PC-9 (cell line): ENCODE measurements around the gene KRT8. TPM values are rescaled to one million over a fixed set of nuclear protein-coding genes. Genes with fewer than 3 reads are reported as not detected.

Experiments
- BruUV-seq: library from RNA; stranded (reverse); fragments of 400-500 nt; replicated peaks from 2 replicates; lab custom pipeline; 2021; lab: Mats Ljungman, UMichigan
- CTCF ChIA-PET: fragments of 300-600 bp; sonication (Branson Sonifier 250); formaldehyde crosslinking; loops from one replicate; lab custom pipeline; 2022; ENCODE audit warnings: antibody characterized with exemption; lab: Charles Lee
- POLR2A ChIA-PET: fragments of 300-600 bp; sonication (Branson Sonifier 250); formaldehyde crosslinking; loops from one replicate; lab custom pipeline; 2022; ENCODE audit warnings: antibody characterized with exemption; ENCODE audit not compliant: unreplicated experiment; lab: Charles Lee
- DNase-seq, 2 experiments: peaks; one replicate each; pipeline versions ENCODE4 v3.0.0 to v3.0.0-alpha.2; 2015 to 2022; ENCODE audit warnings: mixed read lengths in 1 of 2
- H2AFZ ChIP-seq: fragments of 200-600 bp; sonication (generic); 2 replicates; pipeline ENCODE4 v1.8.1; 2017; ENCODE audit warnings: antibody characterized with exemption
- H3F3A ChIP-seq: fragments of 200-600 bp; sonication (generic); 2 replicates; pipeline ENCODE4 v1.8.1; 2017; ENCODE audit warnings: antibody characterized with exemption, mild to moderate bottlenecking, low read depth; ENCODE audit not compliant: insufficient read depth
- H3K27ac ChIP-seq: fragments of 200-600 bp; sonication (generic); 2 replicates; pipeline ENCODE4 v1.6.1; 2016; ENCODE audit warnings: mixed run types
- H3K27me3 ChIP-seq: fragments of 200-600 bp; sonication (generic); 2 replicates; pipeline ENCODE4 v1.6.1; 2016; ENCODE audit warnings: low read depth, mixed run types; ENCODE audit not compliant: insufficient read depth
- H3K36me3 ChIP-seq: fragments of 200-600 bp; sonication (generic); 2 replicates; pipeline ENCODE4 v1.6.1; 2016; ENCODE audit warnings: low read depth, mixed run types
- H3K4me1 ChIP-seq: fragments of 200-600 bp; sonication (generic); replicated peaks from 2 replicates; pipeline ENCODE4 v1.6.1; 2016; ENCODE audit warnings: mixed run types; ENCODE audit not compliant: insufficient read depth
- H3K4me2 ChIP-seq: fragments of 200-600 bp; sonication (generic); 2 replicates; pipeline ENCODE4 v1.6.1; 2017; ENCODE audit warnings: mixed run types
- H3K4me3 ChIP-seq: fragments of 200-600 bp; sonication (generic); 2 replicates; pipeline ENCODE4 v1.6.1; 2016; ENCODE audit warnings: mixed run types
- H3K79me2 ChIP-seq: fragments of 200-600 bp; sonication (generic); 2 replicates; pipeline ENCODE4 v1.6.1; 2017; ENCODE audit warnings: low read depth, mixed run types
- H3K9me2 ChIP-seq: fragments of 200-600 bp; sonication (generic); 2 replicates; pipeline ENCODE4 v1.8.1; 2017; ENCODE audit warnings: mild to moderate bottlenecking; ENCODE audit not compliant: insufficient read depth
- H3K9me3 ChIP-seq: fragments of 200-600 bp; sonication (generic); 2 replicates; pipeline ENCODE4 v1.8.1; 2016; ENCODE audit warnings: low read depth; ENCODE audit not compliant: insufficient read depth
- H4K20me1 ChIP-seq: fragments of 200-600 bp; sonication (generic); 2 replicates; pipeline ENCODE4 v1.8.1; 2017; ENCODE audit not compliant: insufficient read depth
- EZH2 ChIP-seq: fragments of 200-600 bp; sonication (generic); IDR thresholded peaks from 2 replicates; pipeline ENCODE4 v1.8.0; 2017; ENCODE audit warnings: antibody characterized with exemption, low read depth
- intact Hi-C: fragments of 100-400 bp; cut with micrococcal nuclease; formaldehyde crosslinking; loops from one replicate; pipeline ENCODE4 v1.10.0; 2022; ENCODE audit not compliant: unreplicated experiment
- total RNA-seq: library from RNA; stranded (reverse); gene quantifications from 2 replicates; pipeline ENCODE4 v1.2.3, GENCODE V29; 2021
- TF ChIP-seq, protein P1 (sequence below): fragments of 200-600 bp; sonication (generic); conservative IDR thresholded peaks from 2 replicates; pipeline ENCODE4 v1.6.1; 2017; ENCODE audit warnings: mixed run types, antibody characterized with exemption, mild to moderate bottlenecking, moderate library complexity

The KRT8 gene
- total RNA-seq, 1 experiment from 2014 or later, result 2,962 TPM

DNA sequence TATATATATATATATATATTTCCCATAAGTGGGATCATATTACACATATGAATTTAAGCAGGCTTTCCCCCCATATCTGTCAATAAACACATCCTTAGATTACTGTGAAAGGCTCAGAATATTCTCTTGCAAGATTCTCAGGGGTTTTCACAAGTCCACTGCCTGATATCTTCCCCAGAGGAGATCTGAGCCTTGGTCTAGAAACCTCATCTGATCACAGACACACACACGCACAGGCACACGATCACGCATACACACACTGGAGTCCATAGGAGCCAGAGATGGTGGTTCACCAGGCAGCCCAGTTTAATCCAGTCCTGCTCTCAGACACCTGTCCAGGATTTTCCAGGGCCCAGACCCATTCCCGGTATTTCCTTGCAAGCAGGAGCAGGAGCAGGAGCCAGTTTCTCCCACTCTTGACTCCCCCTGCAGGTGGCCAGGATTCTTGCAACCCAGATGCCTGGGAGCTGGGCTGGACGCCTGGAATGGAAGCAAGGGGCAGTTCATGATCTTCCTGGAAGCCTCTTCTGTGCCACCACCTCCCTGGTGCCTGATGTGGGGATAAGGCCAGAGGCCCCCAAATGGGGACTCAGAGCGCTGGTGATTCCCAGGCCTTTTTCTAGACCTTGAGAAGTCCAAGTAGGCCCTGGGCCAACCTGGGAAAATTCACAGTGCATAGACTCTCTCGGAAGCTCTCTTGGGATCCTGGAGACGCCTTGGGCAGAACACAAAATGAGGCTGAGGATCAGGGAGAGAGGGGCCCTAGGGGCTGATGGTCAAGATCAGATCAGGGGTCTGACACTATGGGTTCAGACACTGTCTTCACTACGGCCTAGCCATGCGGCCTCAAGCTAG lies 39.6 kb downstream of the KRT8 start:
- TF ChIP-seq, protein P1, sequence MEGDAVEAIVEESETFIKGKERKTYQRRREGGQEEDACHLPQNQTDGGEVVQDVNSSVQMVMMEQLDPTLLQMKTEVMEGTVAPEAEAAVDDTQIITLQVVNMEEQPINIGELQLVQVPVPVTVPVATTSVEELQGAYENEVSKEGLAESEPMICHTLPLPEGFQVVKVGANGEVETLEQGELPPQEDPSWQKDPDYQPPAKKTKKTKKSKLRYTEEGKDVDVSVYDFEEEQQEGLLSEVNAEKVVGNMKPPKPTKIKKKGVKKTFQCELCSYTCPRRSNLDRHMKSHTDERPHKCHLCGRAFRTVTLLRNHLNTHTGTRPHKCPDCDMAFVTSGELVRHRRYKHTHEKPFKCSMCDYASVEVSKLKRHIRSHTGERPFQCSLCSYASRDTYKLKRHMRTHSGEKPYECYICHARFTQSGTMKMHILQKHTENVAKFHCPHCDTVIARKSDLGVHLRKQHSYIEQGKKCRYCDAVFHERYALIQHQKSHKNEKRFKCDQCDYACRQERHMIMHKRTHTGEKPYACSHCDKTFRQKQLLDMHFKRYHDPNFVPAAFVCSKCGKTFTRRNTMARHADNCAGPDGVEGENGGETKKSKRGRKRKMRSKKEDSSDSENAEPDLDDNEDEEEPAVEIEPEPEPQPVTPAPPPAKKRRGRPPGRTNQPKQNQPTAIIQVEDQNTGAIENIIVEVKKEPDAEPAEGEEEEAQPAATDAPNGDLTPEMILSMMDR, result peak; percentile 93
- no peak for TF ChIP-seq EZH2
- Histone ChIP-seq H3K27me3 (no peaks in the 10 kb centered on the region), H3K4me1 (peaks cover 30% of the 10 kb centered on the region), H3K9me2 (no peaks in the 10 kb centered on the region), H4K20me1 (no peaks in the 10 kb centered on the region), H3K4me2 (no peak overlapping the region), H3F3A (peaks cover 25% of the 10 kb centered on the region), H3K9me3 (no peaks in the 10 kb centered on the region), H3K4me3 (no peak overlapping the region), H3K79me2 (no peaks in the 10 kb centered on the region), H2AFZ (no peak overlapping the region), H3K27ac (no peak overlapping the region), H3K36me3 (no peaks in the 10 kb centered on the region)
- ChIA-PET POLR2A (no interaction called here), CTCF (interaction anchor here (0.5 to 1.2 kb wide), 5 partner anchors 13 to 587 kb away, joined by 3 to 8 read pairs (median 5); no protein-coding TSS in a partner anchor)
- BruUV-seq, result no TSS peak
- intact Hi-C loops, result loop anchor here (5.0 kb wide), 1 partner anchor 123 kb away; no protein-coding TSS in a partner anchor
- DNase-seq, result peak; percentile 64 to 70

- no peak for TF ChIP-seq EZH2
- TF ChIP-seq, protein P1, result no peak
- Histone ChIP-seq H3K27ac (0 out of 2 replicates have a peak overlapping the region, but pooled peaks have one; percentile 29), H2AFZ (no peak overlapping the region), H3K36me3 (no peaks in the 10 kb centered on the region), H3K4me1 (peaks cover 47% of the 10 kb centered on the region), H3K27me3 (no peaks in the 10 kb centered on the region), H3K4me2 (no peak overlapping the region), H3K9me3 (no peaks in the 10 kb centered on the region), H3K79me2 (no peaks in the 10 kb centered on the region), H3F3A (peaks cover 31% of the 10 kb centered on the region; the same call in 1 of the 2 replicates), H3K4me3 (no peak overlapping the region), H3K9me2 (no peaks in the 10 kb centered on the region), H4K20me1 (no peaks in the 10 kb centered on the region)
- no TSS peak for BruUV-seq
- ChIA-PET POLR2A (interaction anchor here (0.6 to 0.7 kb wide), 2 partner anchors 190 to 419 kb away, joined by 4 read pairs; no protein-coding TSS in a partner anchor), CTCF (interaction anchor here (0.9 kb wide), 1 partner anchor 85 kb away, joined by 3 read pairs; the partner anchor contains the start of gene KRT76)
- peak; percentile 54 to 78 for DNase-seq
- intact Hi-C loops, result no loop called here
Measured at GRCh38 chr12:52862023-52862422, 42.9 kb downstream of the KRT8 start.

GRCh38 chr12:52861511-52861910 lies 43.4 kb downstream of the KRT8 start:
- POLR2A ChIA-PET, result interaction anchor here (0.6 kb wide), 1 partner anchor 189 kb away, joined by 4 read pairs; no protein-coding TSS in a partner anchor
- BruUV-seq, result no TSS peak
- intact Hi-C loops, result no loop called here

More at GRCh38 chr12:52861511-52861910, 43.4 kb downstream of the KRT8 start:
- no peak overlapping the region for H3K27ac ChIP-seq
- peaks cover 52% of the 10 kb centered on the region for H3K4me1 ChIP-seq
- no peak for TF ChIP-seq EZH2
- no peaks in the 10 kb centered on the region for H3K9me2 ChIP-seq
- H3F3A ChIP-seq, result peaks cover 31% of the 10 kb centered on the region; the same call in 1 of the 2 replicates
- CTCF ChIA-PET, result interaction anchor here (0.9 kb wide), 1 partner anchor 84 kb away, joined by 3 read pairs; the partner anchor contains the start of gene KRT76
- no peak overlapping the region for H3K4me3 ChIP-seq
- H3K79me2 ChIP-seq, result no peaks in the 10 kb centered on the region
- no peaks in the 10 kb centered on the region for H3K9me3 ChIP-seq
- no peaks in the 10 kb centered on the region for H3K36me3 ChIP-seq
- H3K27me3 ChIP-seq, result no peaks in the 10 kb centered on the region
- H4K20me1 ChIP-seq, result no peaks in the 10 kb centered on the region
- no peak overlapping the region for H2AFZ ChIP-seq
- DNase-seq, result no peak
- no peak overlapping the region for H3K4me2 ChIP-seq
